HG02885 (cell line): ENCODE measurements around the gene ABCC10.
"Not testable (repeated sequence)": the region's sequence is repeated elsewhere in the genome, so short reads cannot be mapped to it uniquely, and the experiment has no call there.

Source experiments
- ATAC-seq: cut with Tn5 transposase; IDR thresholded peaks from one replicate; pipeline ENCODE4 v1.9.1; 2021; ENCODE audit warnings: mild to moderate bottlenecking; ENCODE audit not compliant: unreplicated experiment, poor library complexity

Gene ABCC10

GRCh38 chr6:43491750-43492661, 64.7 kb downstream of the ABCC10 start:
- ATAC-seq, result no peak

DNA sequence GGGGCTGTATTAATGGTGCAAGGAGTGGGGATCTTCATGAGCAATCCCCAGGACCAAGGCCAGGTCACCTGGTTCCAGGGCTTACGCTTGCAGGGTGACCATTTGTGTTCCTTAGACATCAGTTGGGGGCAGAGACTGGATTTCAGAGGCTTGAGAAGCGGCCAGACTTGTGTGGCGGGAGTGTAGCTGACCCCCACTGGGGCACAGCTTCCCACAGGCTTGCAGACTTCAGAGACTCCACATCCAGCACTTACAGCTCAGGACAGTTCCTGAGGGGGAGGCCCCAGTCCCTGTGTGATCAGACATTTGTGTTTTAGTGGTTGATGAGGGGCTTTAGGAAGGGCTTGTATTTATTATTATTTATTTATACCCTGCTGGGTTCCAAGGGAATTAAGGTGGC, 65.3 kb downstream of the ABCC10 start:
- ATAC-seq, result no peak

DNA sequence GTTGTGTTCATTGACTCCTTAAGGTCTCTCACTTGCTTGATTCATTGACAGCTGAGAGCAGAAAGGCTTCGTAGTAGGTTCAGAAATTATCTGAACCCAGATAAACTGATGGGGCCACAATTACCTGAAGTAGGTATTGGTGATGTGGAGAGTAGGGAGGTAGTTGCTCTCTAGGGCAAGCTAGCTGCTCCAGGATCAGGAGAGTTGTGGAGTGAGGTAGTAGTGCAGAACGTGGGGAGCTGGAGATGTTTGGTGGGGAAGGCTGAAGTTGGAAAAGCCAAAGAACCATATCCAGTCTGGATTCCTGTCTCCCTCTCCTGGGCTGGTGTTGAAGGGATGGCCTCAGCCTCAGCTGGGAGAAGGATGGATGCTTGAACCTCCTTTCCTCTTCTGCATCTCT, 65.9 kb downstream of the ABCC10 start:
- no peak for ATAC-seq

- no peak for ATAC-seq
Measured at GRCh38 chr6:43493833-43494232, 66.5 kb downstream of the ABCC10 start.

- ATAC-seq, result no peak
Measured at GRCh38 chr6:43494321-43494720, 67.0 kb downstream of the ABCC10 start.

DNA sequence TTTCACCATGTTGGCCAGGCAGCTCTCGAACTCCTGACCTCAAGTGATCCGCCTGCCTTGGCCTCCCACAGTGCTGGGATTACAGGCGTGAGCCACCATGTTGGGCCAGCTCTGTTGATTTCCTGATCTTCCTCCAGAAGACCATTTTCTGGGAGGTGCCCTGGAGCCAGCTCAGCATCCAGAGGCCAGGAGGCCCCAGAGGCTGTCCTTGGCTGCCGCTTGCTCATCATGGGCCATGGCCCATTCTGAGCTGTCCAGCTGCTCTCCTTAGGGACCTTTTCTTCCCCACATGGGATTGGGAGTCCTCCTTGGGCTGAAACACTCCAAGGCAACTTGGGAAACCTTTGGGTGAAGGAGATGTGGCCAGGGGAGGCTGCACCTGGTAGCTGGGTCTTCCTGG, 67.4 kb downstream of the ABCC10 start:
- ATAC-seq, result no peak

- ATAC-seq, result no peak
Measured at GRCh38 chr6:43495409-43495941, 68.1 kb downstream of the ABCC10 start.

- no peak for ATAC-seq
Measured at GRCh38 chr6:43496370-43497128, 69.2 kb downstream of the ABCC10 start.

DNA sequence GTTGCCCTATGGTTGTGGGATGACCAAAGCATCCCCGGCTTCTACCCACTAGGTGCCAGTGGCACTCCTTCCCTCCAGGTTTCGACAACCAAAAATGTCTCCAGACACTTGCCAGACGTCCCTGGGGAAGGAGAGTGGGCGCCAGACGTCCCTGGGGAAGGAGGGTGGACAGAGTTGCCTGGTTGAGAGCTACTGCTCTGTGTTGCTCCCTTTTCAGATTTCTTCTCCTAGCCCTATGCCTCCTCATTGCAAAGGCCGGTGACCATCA, 69.7 kb downstream of the ABCC10 start:
- no peak for ATAC-seq

DNA sequence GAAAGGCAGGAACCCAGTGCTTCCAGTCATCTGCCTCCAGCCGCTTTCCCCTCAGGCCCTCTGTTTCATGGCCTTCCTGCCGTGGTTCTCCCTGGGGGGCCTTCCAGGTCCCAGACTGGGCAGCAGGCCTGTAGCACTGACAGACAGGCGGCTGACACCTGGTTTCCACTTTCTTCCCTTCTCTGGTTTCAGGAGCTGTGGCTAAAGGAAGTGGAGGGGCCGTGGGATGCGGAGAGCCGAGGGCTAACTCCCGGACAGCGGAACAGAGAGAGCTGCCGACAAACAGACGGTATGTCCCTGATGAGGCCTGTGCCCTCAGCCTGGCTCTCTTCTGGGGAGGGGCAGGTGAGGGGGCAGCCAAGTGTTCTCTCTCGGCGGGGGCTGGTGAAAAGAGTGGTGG, 70.3 kb downstream of the ABCC10 start:
- no peak for ATAC-seq

DNA sequence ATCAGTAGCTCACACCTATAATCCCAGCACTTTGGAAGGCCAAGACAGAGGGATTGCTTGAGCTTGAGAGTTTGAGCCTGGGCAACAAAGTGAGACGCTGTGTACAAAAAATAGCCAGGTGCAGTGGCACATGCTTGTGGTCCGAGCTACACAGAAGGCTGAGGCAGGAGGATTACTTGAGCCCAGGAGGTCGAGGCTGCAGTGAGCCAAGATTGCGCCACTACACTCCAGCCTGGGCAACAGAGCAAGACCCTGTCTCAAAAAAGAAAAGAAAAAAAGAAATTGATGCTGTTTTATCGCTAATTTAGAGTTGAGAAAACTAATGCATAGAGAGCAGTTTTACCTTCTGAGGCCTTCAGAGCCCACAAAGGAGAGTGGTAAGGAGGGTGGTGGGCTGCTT, 71.0 kb downstream of the ABCC10 start:
- ATAC-seq, result not testable (repeated sequence)

- ATAC-seq, result no peak
Measured at GRCh38 chr6:43499028-43499815, 71.9 kb downstream of the ABCC10 start.
